WTC11 (cell line): Measurements from ENCODE around the gene TOR1AIP2.

Experiments used
- CTCF ChIP-seq: fragments of 200-600 bp; IDR thresholded peaks from 2 replicates; pipeline ENCODE4 v1.8.0; 2022; ENCODE audit warnings: antibody characterized with exemption
- ERG ChIP-seq: fragments of 250-450 bp; sonication (Bioruptor Pico); IDR thresholded peaks from 2 replicates; pipeline ENCODE4 v1.8.0; 2021; ENCODE audit warnings: mild to moderate bottlenecking
- MYBL2 ChIP-seq: sonication (generic); formaldehyde crosslinking; IDR thresholded peaks from 2 replicates; pipeline ENCODE4 v1.8.1; 2023; ENCODE audit warnings: mild to moderate bottlenecking, moderate library complexity, missing genetic modification reagents
- NR2C2 ChIP-seq: sonication (generic); formaldehyde crosslinking; IDR thresholded peaks from 2 replicates; pipeline ENCODE4 v1.8.0; 2022; ENCODE audit warnings: mild to moderate bottlenecking, missing genetic modification reagents

DNA sequence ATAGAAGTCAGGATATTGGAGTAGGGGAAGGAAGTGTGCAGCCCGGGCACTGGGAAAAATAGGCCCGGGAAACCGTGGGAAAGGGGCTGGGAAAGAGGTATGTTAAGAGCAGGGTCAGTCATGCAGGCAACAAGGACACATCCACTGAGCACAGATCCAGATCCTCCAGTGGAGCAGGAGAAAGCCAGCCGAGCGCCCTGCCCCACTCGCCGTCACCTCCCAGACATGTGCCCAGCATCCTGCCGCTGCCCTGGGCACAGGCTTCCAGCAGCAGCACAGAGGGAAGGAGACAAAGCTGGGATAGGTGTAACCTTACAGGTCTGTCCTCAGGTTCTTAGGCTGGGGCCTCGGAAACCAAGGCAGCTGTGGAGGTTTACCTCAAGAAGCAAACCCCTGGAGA, 70.3 kb downstream of the TOR1AIP2 start:
- TF ChIP-seq MYBL2 (CRISPR knock-in tag) (no peak), NR2C2 (CRISPR knock-in tag) (no peak), CTCF (no peak), ERG (CRISPR knock-in tag) (no peak)
